SU-DHL-6 (cell line): ENCODE measurements around the gene PCF11.
"Not testable (repeated sequence)": the region's sequence is repeated elsewhere in the genome, so short reads cannot be mapped to it uniquely, and the experiment has no call there.

ENCODE experiments used
- CTCF ChIP-seq: fragments of 200-600 bp; sonication (generic); IDR thresholded peaks from one replicate; pipeline ENCODE4 v1.5.1; 2017; ENCODE audit warnings: antibody characterized with exemption, mild to moderate bottlenecking, low read length, moderate library complexity; ENCODE audit not compliant: insufficient read depth, poor library complexity, severe bottlenecking
- EZH2phosphoT487 ChIP-seq: fragments of 200-600 bp; sonication (generic), shearing (Covaris generic); conservative IDR thresholded peaks from 2 replicates; pipeline ENCODE4 v1.6.1; 2018; ENCODE audit warnings: mild to moderate bottlenecking, antibody characterized with exemption, low read length, moderate library complexity, mixed read lengths

GRCh38 chr11:83133266-83133665 lies 23.7 kb upstream of the PCF11 start:
- not testable (repeated sequence) for TF ChIP-seq CTCF, EZH2phosphoT487
